B cell (primary cell): ENCODE measurements around the gene UBR1. TPM values are rescaled to one million over a fixed set of nuclear protein-coding genes. Genes with fewer than 3 reads are reported as not detected.

ENCODE experiments used
- ATAC-seq: fragments of 200-7000 bp; cut with Tn5 transposase; one replicate; pipeline ENCODE4 v1.10.0; 2021; ENCODE audit warnings: low read depth, mild to moderate bottlenecking, moderate number of reproducible peaks, moderate library complexity
- CTCF ChIA-PET: fragments of 350-600 bp; sonication (Branson Sonifier 250); formaldehyde crosslinking; loops from one replicate; lab custom pipeline; 2021; ENCODE audit warnings: antibody characterized with exemption, inconsistent platforms; lab: Charles Lee
- POLR2A ChIA-PET: fragments of 350-600 bp; sonication (Branson Sonifier 250); formaldehyde crosslinking; loops from one replicate; lab custom pipeline; 2021; ENCODE audit warnings: antibody characterized with exemption; lab: Charles Lee
- DNase-seq: peaks from one replicate; pipeline ENCODE4 v3.0.0; 2013
- H2AFZ ChIP-seq: 2 replicates; pipeline ENCODE4 v1.6.1; 2012; ENCODE audit warnings: mild to moderate bottlenecking, low read depth, low read length; ENCODE audit not compliant: insufficient read depth, poor library complexity, severe bottlenecking
- H3K27ac ChIP-seq, 2 donors: 1 replicate in 1 of 2; 2 replicates in 1 of 2; pipeline ENCODE4 v1.5.1; 2012 to 2013; ENCODE audit warnings: low read length in 2 of 2, mild to moderate bottlenecking in 2 of 2, moderate library complexity in 1 of 2
- H3K27me3 ChIP-seq, 4 experiments: fragments of 200-600 bp in 1 of 4; sonication (generic) in 1 of 4; replicated peaks in 1 of 4; 1 replicate in 2 of 4; 2 replicates in 2 of 4; pipeline versions ENCODE4 v1.6.1 to v1.7.0; 2013 to 2016; ENCODE audit warnings: low read length in 3 of 4, mild to moderate bottlenecking in 2 of 4, mixed read lengths in 1 of 4, moderate library complexity in 1 of 4; ENCODE audit not compliant: insufficient read depth in 4 of 4, control insufficient read depth in 3 of 4; ENCODE audit errors: control extremely low read depth in 1 of 4
- H3K36me3 ChIP-seq, 2 experiments: replicated peaks in 1 of 2; 1 replicate in 1 of 2; 2 replicates in 1 of 2; pipeline versions ENCODE4 v1.6.1 to v1.7.1; 2013; ENCODE audit warnings: low read length in 1 of 2; ENCODE audit not compliant: insufficient read depth in 2 of 2, control insufficient read depth in 1 of 2; ENCODE audit errors: control extremely low read depth in 1 of 2, extremely low read depth in 1 of 2
- H3K4me1 ChIP-seq, 2 donors: fragments of 200-600 bp in 1 of 2; sonication (generic) in 1 of 2; 1 replicate in 1 of 2; 2 replicates in 1 of 2; pipeline versions ENCODE4 v1.5.1 to v1.6.1; 2013 to 2017; ENCODE audit warnings: low read length in 2 of 2; ENCODE audit not compliant: control insufficient read depth in 2 of 2, insufficient read depth in 2 of 2
- H3K4me2 ChIP-seq: replicated peaks from 2 replicates; pipeline ENCODE3; 2012; ENCODE audit warnings: mild to moderate bottlenecking, low read depth, low read length; ENCODE audit not compliant: poor library complexity, severe bottlenecking
- H3K4me3 ChIP-seq, 5 experiments: fragments of 200-600 bp in 1 of 5; sonication (generic) in 1 of 5; 1 replicate in 3 of 5; 2 replicates in 2 of 5; pipeline versions ENCODE4 v1.5.1 to v1.7.0; 2011 to 2016; ENCODE audit warnings: low read length in 4 of 5, mild to moderate bottlenecking in 4 of 5, low read depth in 2 of 5, control low read depth in 1 of 5, moderate library complexity in 1 of 5; ENCODE audit not compliant: insufficient read depth in 1 of 5; ENCODE audit errors: control extremely low read depth in 1 of 5, extremely low read depth in 1 of 5
- H3K79me2 ChIP-seq: fragments of 200-600 bp; sonication (generic); one replicate; pipeline ENCODE4 v1.6.0; 2016; ENCODE audit warnings: low read length; ENCODE audit not compliant: control insufficient read depth, insufficient read depth
- H3K9ac ChIP-seq: fragments of 200-600 bp; sonication (generic); 2 replicates; pipeline ENCODE4 v1.6.1; 2017; ENCODE audit warnings: mild to moderate bottlenecking, low read length, moderate library complexity
- H3K9me3 ChIP-seq, 3 donors: one replicate each; pipeline versions ENCODE4 v1.6.1 to v1.7.1; 2013; ENCODE audit warnings: low read length in 2 of 3; ENCODE audit not compliant: control insufficient read depth in 2 of 3, insufficient read depth in 1 of 3; ENCODE audit errors: control extremely low read depth in 1 of 3
- H4K20me1 ChIP-seq: 2 replicates; pipeline ENCODE4 v1.6.0; 2012; ENCODE audit warnings: mild to moderate bottlenecking, low read length; ENCODE audit not compliant: insufficient read depth, control insufficient read depth, poor library complexity, severe bottlenecking
- H3K27ac Mint-ChIP-seq: one replicate; pipeline ENCODE4 v1.8.0; 2021; ENCODE audit warnings: mixed read lengths
- H3K27me3 Mint-ChIP-seq: one replicate; pipeline ENCODE4 v1.8.0; 2021; ENCODE audit warnings: mixed read lengths
- H3K4me1 Mint-ChIP-seq: one replicate; pipeline ENCODE4 v1.8.0; 2021; ENCODE audit warnings: mixed read lengths
- H3K4me3 Mint-ChIP-seq: one replicate; pipeline ENCODE4 v1.8.0; 2021; ENCODE audit warnings: mixed read lengths
- H3K9me3 Mint-ChIP-seq: one replicate; pipeline ENCODE4 v1.8.0; 2022; ENCODE audit warnings: mixed read lengths; ENCODE audit not compliant: insufficient read depth
- EZH2 ChIP-seq: IDR thresholded peaks from 2 replicates; pipeline ENCODE4 v1.6.1; 2012; ENCODE audit warnings: borderline replicate concordance, low read depth, mild to moderate bottlenecking, moderate library complexity, low read length; ENCODE audit not compliant: insufficient read depth, poor library complexity, severe bottlenecking
- WGBS: methylation state at CpG from one replicate; pipeline ENCODE4 v1.1.5; 2013; ENCODE audit warnings: missing lambda C conversion rate; ENCODE audit not compliant: insufficient coverage; 5-methylcytosine and 5-hydroxymethylcytosine counted together
- intact Hi-C: fragments of 100-400 bp; cut with micrococcal nuclease; formaldehyde crosslinking; loops from one replicate; pipeline ENCODE4 v1.10.0; 2022
- polyA plus RNA-seq: library from polyadenylated mRNA; depleted of rRNA; stranded (reverse); fragments of >200 nt; gene quantifications from 2 replicates; pipeline ENCODE4 v1.2.3, GENCODE V29; 2012
- total RNA-seq, 2 donors: library from RNA; stranded (reverse); fragments of 120-200 nt in 1 of 2; gene quantifications; 1 replicate in 1 of 2; 2 replicates in 1 of 2; pipeline versions ENCODE4 v1.2.3 to v1.2.4, GENCODE V29; 2013 to 2022
- TF ChIP-seq, protein P1 (sequence below): fragments of 200-600 bp; IDR thresholded peaks from one replicate; pipeline ENCODE4 v1.8.0; 2022; ENCODE audit warnings: antibody characterized with exemption, mild to moderate bottlenecking

UBR1 gene
- total and polyA plus RNA-seq, 2 donors (not counting 1 experiment from before 2014, with no cell fraction given) = 9.7 to 66.7 TPM

- Histone ChIP-seq H3K4me1 (no peaks in the 10 kb centered on the region), H2AFZ (no peak overlapping the region), H3K36me3 (peaks cover 7 to 42% of the 10 kb centered on the region in 2 experiments), H3K79me2 (no peaks in the 10 kb centered on the region), H3K27ac (no peak overlapping the region), H4K20me1 (no peaks in the 10 kb centered on the region), H3K9ac (no peak overlapping the region), H3K27me3 (no peaks in the 10 kb centered on the region), H3K9me3 (peaks cover 5 to 24% (median 10%) of the 10 kb centered on the region in 3 donors), H3K4me3 (no peak overlapping the region), H3K4me2 (no peak overlapping the region)
- TF ChIP-seq, protein P1, sequence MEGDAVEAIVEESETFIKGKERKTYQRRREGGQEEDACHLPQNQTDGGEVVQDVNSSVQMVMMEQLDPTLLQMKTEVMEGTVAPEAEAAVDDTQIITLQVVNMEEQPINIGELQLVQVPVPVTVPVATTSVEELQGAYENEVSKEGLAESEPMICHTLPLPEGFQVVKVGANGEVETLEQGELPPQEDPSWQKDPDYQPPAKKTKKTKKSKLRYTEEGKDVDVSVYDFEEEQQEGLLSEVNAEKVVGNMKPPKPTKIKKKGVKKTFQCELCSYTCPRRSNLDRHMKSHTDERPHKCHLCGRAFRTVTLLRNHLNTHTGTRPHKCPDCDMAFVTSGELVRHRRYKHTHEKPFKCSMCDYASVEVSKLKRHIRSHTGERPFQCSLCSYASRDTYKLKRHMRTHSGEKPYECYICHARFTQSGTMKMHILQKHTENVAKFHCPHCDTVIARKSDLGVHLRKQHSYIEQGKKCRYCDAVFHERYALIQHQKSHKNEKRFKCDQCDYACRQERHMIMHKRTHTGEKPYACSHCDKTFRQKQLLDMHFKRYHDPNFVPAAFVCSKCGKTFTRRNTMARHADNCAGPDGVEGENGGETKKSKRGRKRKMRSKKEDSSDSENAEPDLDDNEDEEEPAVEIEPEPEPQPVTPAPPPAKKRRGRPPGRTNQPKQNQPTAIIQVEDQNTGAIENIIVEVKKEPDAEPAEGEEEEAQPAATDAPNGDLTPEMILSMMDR = no peak
- TF ChIP-seq EZH2 = no peak
- Mint-ChIP-seq H3K4me3 (no peak overlapping the region), H3K27me3 (no peaks in the 10 kb centered on the region), H3K27ac (no peak overlapping the region), H3K9me3 (peaks cover 2% of the 10 kb centered on the region), H3K4me1 (no peaks in the 10 kb centered on the region)
- POLR2A ChIA-PET = no interaction called here
- 98% methylated on average over 3 of the region's 3 CpGs for WGBS
- CTCF ChIA-PET = no interaction called here
- DNase-seq (no peak), ATAC-seq (no peak)
- intact Hi-C loops = no loop called here
These were observed 96.6 kb downstream of the UBR1 start for GRCh38 chr15:43009206-43009605.

GRCh38 chr15:43008150-43008549, 97.7 kb downstream of the UBR1 start:
- Mint-ChIP-seq H3K4me1 (no peaks in the 10 kb centered on the region), H3K4me3 (no peak overlapping the region), H3K27me3 (no peaks in the 10 kb centered on the region), H3K9me3 (peaks cover 2% of the 10 kb centered on the region), H3K27ac (no peak overlapping the region)
- DNase-seq (no peak), ATAC-seq (no peak)
- TF ChIP-seq, protein P1 = no peak
- Histone ChIP-seq H3K79me2 (no peaks in the 10 kb centered on the region), H3K9me3 (peaks cover 5 to 25% (median 10%) of the 10 kb centered on the region in 3 donors), H3K4me3 (no peak overlapping the region), H3K9ac (no peak overlapping the region), H3K36me3 (peaks cover 12 to 40% of the 10 kb centered on the region in 2 experiments), H3K4me2 (no peak overlapping the region), H2AFZ (no peak overlapping the region), H3K27ac (no peak overlapping the region), H3K4me1 (no peaks in the 10 kb centered on the region), H4K20me1 (no peaks in the 10 kb centered on the region), H3K27me3 (no peaks in the 10 kb centered on the region)
- ChIA-PET POLR2A (no interaction called here), CTCF (interaction anchor here (1.6 kb wide), 1 partner anchor 10 kb away, joined by 3 read pairs; no protein-coding TSS in a partner anchor)
- intact Hi-C loops = no loop called here
- 98% methylated on average over 14 of the region's 14 CpGs for WGBS
